ENCODE results near the gene GPATCH2L. TPM values are rescaled to one million over a fixed set of nuclear protein-coding genes. Genes with fewer than 3 reads are reported as not detected.

GPATCH2L gene
- total RNA-seq, 2 donors from 2014 or later, result 111 to 116 TPM

- Histone ChIP-seq H3K27me3 (ENCODE audit: control insufficient read depth, insufficient read depth, low read length, poor library complexity, severe bottlenecking) (no peaks in the 10 kb centered on the region), H3K9me3 (ENCODE audit: control insufficient read depth, low read length) (no peaks in the 10 kb centered on the region), H3K4me3 (ENCODE audit: low read length) (no peak overlapping the region), H3K9ac (ENCODE audit: extremely low read depth, low read length, poor library complexity, severe bottlenecking) (no peak overlapping the region), H3K36me3 (ENCODE audit: control insufficient read depth, insufficient read depth, low read length) (no peaks in the 10 kb centered on the region), H3K27ac (ENCODE audit: low read depth, low read length) (no peak overlapping the region), H3K4me1 (ENCODE audit: control insufficient read depth, insufficient read depth, low read length) (peaks cover 12% of the 10 kb centered on the region)
- Mint-ChIP-seq H3K4me1 (peaks cover 32% of the 10 kb centered on the region), H3K27me3 (ENCODE audit: insufficient read depth) (peaks cover 1% of the 10 kb centered on the region), H3K4me3 (no peak overlapping the region), H3K27ac (no peak overlapping the region), H3K36me3 (ENCODE audit: low read depth) (no peaks in the 10 kb centered on the region), H3K9me3 (no peaks in the 10 kb centered on the region)
- WGBS, 2 experiments (ENCODE audit: insufficient coverage in 1 of 2, insufficient read length in 1 of 2), result 82 to 83% methylated on average over 5 to 9 of the region's 9 CpGs
- no peak for TF ChIP-seq CTCF (conservative IDR thresholded peaks at IDR 0.05)
- peak; percentile 31 for DNase-seq
These were observed 105.5 kb downstream of the GPATCH2L start for GRCh38 chr14:76257111-76257803.

- peaks cover 36% of the 10 kb centered on the region for H3K4me1 Mint-ChIP-seq
- no peaks in the 10 kb centered on the region for H3K9me3 ChIP-seq (ENCODE audit: control insufficient read depth, low read length)
- H3K36me3 Mint-ChIP-seq (ENCODE audit: low read depth), result no peaks in the 10 kb centered on the region
- H3K4me1 ChIP-seq (ENCODE audit: control insufficient read depth, insufficient read depth, low read length), result peaks cover 12% of the 10 kb centered on the region
- H3K27me3 ChIP-seq (ENCODE audit: control insufficient read depth, insufficient read depth, low read length, poor library complexity, severe bottlenecking), result no peaks in the 10 kb centered on the region
- no peaks in the 10 kb centered on the region for H3K36me3 ChIP-seq (ENCODE audit: control insufficient read depth, insufficient read depth, low read length)
- peaks cover 1% of the 10 kb centered on the region for H3K27me3 Mint-ChIP-seq (ENCODE audit: insufficient read depth)
- DNase-seq, result peak; percentile 54
- no peak overlapping the region for H3K9ac ChIP-seq (ENCODE audit: extremely low read depth, low read length, poor library complexity, severe bottlenecking)
- no peak overlapping the region for H3K4me3 ChIP-seq (ENCODE audit: low read length)
- 81 to 91% methylated on average over 4 of the region's 4 CpGs for WGBS, 2 experiments (ENCODE audit: insufficient coverage in 1 of 2, insufficient read length in 1 of 2)
- no peaks in the 10 kb centered on the region for H3K9me3 Mint-ChIP-seq
- H3K27ac Mint-ChIP-seq, result no peak overlapping the region
- no peak for TF ChIP-seq CTCF (conservative IDR thresholded peaks at IDR 0.05)
- H3K4me3 Mint-ChIP-seq, result no peak overlapping the region
- no peak overlapping the region for H3K27ac ChIP-seq (ENCODE audit: low read depth, low read length)
These were observed 106.2 kb downstream of the GPATCH2L start for GRCh38 chr14:76257842-76258397.

DNA sequence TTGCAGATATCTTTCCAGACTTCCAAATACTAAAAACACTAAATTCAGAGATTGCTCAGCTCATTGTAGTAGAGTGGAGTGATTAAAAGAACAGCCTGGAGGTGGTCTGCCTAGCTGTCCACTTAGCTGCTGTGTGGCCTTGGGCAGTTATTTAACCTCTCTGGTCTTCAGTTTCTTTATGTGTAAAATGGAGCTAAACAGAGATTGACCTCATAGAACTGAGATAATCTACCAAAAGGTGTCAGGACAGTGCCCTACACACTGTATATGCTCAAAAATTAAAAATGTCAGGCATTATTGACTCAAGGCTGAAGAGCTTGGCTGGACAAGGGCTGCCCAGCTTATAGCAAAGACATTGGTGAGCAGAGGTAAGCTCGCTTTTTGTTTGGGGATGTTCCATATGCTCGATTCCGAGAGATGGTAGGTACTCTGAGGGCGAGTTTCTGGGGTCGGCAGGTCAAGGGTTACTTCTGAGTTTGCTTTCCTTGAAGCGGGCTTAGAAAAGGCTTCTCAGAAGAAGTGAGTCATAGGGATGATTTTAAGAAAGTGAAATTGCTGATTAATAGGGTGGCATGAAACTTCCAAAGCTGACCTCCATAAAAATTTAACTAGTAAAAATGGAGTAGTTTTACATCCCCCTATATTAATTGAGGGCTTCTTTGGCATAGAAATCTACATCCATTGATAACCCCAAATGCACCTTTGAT lies 107.5 kb downstream of the GPATCH2L start:
- no peak overlapping the region for H3K4me3 Mint-ChIP-seq
- DNase-seq, result peak; percentile 19
- H3K36me3 ChIP-seq (ENCODE audit: control insufficient read depth, insufficient read depth, low read length), result no peaks in the 10 kb centered on the region
- H3K27me3 Mint-ChIP-seq (ENCODE audit: insufficient read depth), result peaks cover 12% of the 10 kb centered on the region
- whole genome bisulfite sequencing, 2 experiments (ENCODE audit: insufficient coverage in 1 of 2, insufficient read length in 1 of 2), result 81 to 100% methylated on average over 4 to 6 of the region's 6 CpGs
- H3K9me3 ChIP-seq (ENCODE audit: control insufficient read depth, low read length), result no peaks in the 10 kb centered on the region
- no peak for TF ChIP-seq CTCF (conservative IDR thresholded peaks at IDR 0.05)
- H3K27ac Mint-ChIP-seq, result no peak overlapping the region
- no peaks in the 10 kb centered on the region for H3K9me3 Mint-ChIP-seq
- no peak overlapping the region for H3K4me3 ChIP-seq (ENCODE audit: low read length)
- no peak overlapping the region for H3K9ac ChIP-seq (ENCODE audit: extremely low read depth, low read length, poor library complexity, severe bottlenecking)
- peaks cover 12% of the 10 kb centered on the region for H3K4me1 ChIP-seq (ENCODE audit: control insufficient read depth, insufficient read depth, low read length)
- no peaks in the 10 kb centered on the region for H3K36me3 Mint-ChIP-seq (ENCODE audit: low read depth)
- H3K27me3 ChIP-seq (ENCODE audit: control insufficient read depth, insufficient read depth, low read length, poor library complexity, severe bottlenecking), result no peaks in the 10 kb centered on the region
- no peak overlapping the region for H3K27ac ChIP-seq (ENCODE audit: low read depth, low read length)
- peaks cover 36% of the 10 kb centered on the region for H3K4me1 Mint-ChIP-seq

All from endodermal cell (in vitro differentiated cells).